Caco-2 (cell line): ENCODE data around the gene GP1BA. TPM values are rescaled to one million over a fixed set of nuclear protein-coding genes. Genes with fewer than 3 reads are reported as not detected.
A peak's percentile ranks its signal among the peaks of the same experiment; 100 is the strongest.

ENCODE experiments used
- BruUV-seq: library from RNA; stranded (reverse); fragments of 400-500 nt; replicated peaks from 2 replicates; lab custom pipeline; 2021; lab: Mats Ljungman, UMichigan
- CTCF ChIA-PET: fragments of 300-600 bp; sonication (Branson Sonifier 250); formaldehyde crosslinking; loops from one replicate; lab custom pipeline; 2022; ENCODE audit warnings: antibody characterized with exemption; lab: Charles Lee
- POLR2A ChIA-PET: fragments of 300-600 bp; sonication (Branson Sonifier 250); formaldehyde crosslinking; loops from one replicate; lab custom pipeline; 2022; ENCODE audit warnings: antibody characterized with exemption; lab: Charles Lee
- DNase-seq, 2 experiments: peaks; one replicate each; pipeline versions ENCODE4 v3.0.0 to v3.0.0-alpha.2; 2020 to 2022
- H3K27me3 ChIP-seq: replicated peaks from 2 replicates; pipeline ENCODE4 v1.6.0; 2011; ENCODE audit warnings: low read length; ENCODE audit not compliant: control insufficient read depth, insufficient read depth
- H3K36me3 ChIP-seq: 2 replicates; pipeline ENCODE4 v1.5.1; 2011; ENCODE audit warnings: low read length; ENCODE audit not compliant: control insufficient read depth, insufficient read depth
- H3K4me1 ChIP-seq: fragments of 250-450 bp; sonication (Bioruptor Pico); 2 replicates; pipeline ENCODE4 v1.5.1; 2020; ENCODE audit warnings: mild to moderate bottlenecking
- H3K4me3 ChIP-seq: 2 replicates; pipeline ENCODE4 v1.5.1; 2011; ENCODE audit warnings: low read depth, mild to moderate bottlenecking, control low read depth, low read length
- H3K9me3 ChIP-seq: fragments of 250-450 bp; sonication (Bioruptor Pico); 2 replicates; pipeline ENCODE4 v1.5.1; 2020; ENCODE audit warnings: mild to moderate bottlenecking, moderate library complexity
- H3K27ac Mint-ChIP-seq: one replicate; pipeline ENCODE4 v1.8.0; 2022; ENCODE audit warnings: mixed read lengths; ENCODE audit not compliant: unreplicated experiment
- H3K27me3 Mint-ChIP-seq: one replicate; pipeline ENCODE4 v1.8.0; 2022; ENCODE audit warnings: mixed read lengths; ENCODE audit not compliant: insufficient read depth, unreplicated experiment
- H3K36me3 Mint-ChIP-seq: one replicate; pipeline ENCODE4 v1.8.0; 2022; ENCODE audit warnings: mild to moderate bottlenecking, mixed read lengths; ENCODE audit not compliant: insufficient read depth, unreplicated experiment
- H3K4me1 Mint-ChIP-seq: one replicate; pipeline ENCODE4 v1.8.0; 2022; ENCODE audit warnings: low read depth, mixed read lengths; ENCODE audit not compliant: unreplicated experiment
- H3K4me3 Mint-ChIP-seq: one replicate; pipeline ENCODE4 v1.8.0; 2022; ENCODE audit warnings: mild to moderate bottlenecking, moderate library complexity, mixed read lengths; ENCODE audit not compliant: unreplicated experiment
- H3K9me3 Mint-ChIP-seq: one replicate; pipeline ENCODE4 v1.8.0; 2022; ENCODE audit warnings: mixed read lengths; ENCODE audit not compliant: unreplicated experiment
- intact Hi-C: fragments of 100-400 bp; cut with micrococcal nuclease; formaldehyde crosslinking; loops from one replicate; pipeline ENCODE4 v1.10.0; 2022; ENCODE audit not compliant: unreplicated experiment
- total RNA-seq: library from RNA; stranded (reverse); gene quantifications from 2 replicates; pipeline ENCODE4 v1.2.3, GENCODE V29; 2022
- TF ChIP-seq, protein P1 (sequence below), 2 experiments: fragments of 200-600 bp in 1 of 2; IDR thresholded peaks; 1 replicate in 1 of 2; 2 replicates in 1 of 2; pipeline versions ENCODE4 v1.5.1 to v1.8.0; 2011 to 2022; ENCODE audit warnings: antibody characterized with exemption in 1 of 2, control low read depth in 1 of 2, inconsistent platforms in 1 of 2, low read depth in 1 of 2, low read length in 1 of 2, mild to moderate bottlenecking in 1 of 2, moderate library complexity in 1 of 2; ENCODE audit not compliant: insufficient read depth in 1 of 2, severe bottlenecking in 1 of 2, unreplicated experiment in 1 of 2

The GP1BA gene
- total RNA-seq, 1 experiment from 2014 or later: not detected

DNA sequence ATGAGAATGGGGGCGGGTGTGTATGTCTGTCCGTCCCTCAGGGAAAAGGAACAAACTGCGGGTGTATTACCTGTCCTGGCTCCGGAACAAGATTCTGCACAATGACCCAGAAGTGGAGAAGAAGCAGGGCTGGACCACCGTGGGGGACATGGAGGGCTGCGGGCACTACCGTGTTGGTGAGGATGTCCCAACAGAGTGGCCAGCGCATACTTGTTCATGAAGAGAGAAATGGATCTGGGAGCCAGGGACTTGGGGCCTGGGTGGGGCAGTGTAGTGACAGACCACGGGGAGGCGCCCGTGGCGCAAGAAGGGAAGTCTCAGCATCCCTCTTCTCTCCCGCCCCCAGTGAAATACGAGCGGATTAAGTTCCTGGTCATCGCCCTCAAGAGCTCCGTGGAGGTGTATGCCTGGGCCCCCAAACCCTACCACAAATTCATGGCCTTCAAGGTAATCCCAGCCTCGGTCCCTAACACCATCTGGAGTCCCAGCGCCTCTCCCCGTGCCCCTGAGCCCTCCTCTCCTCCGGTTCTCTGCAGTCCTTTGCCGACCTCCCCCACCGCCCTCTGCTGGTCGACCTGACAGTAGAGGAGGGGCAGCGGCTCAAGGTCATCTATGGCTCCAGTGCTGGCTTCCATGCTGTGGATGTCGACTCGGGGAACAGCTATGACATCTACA lies 36.3 kb upstream of the GP1BA start:
- no peak overlapping the region for H3K4me3 Mint-ChIP-seq
- Histone ChIP-seq H3K27me3 (no peaks in the 10 kb centered on the region), H3K4me3 (no peak overlapping the region), H3K36me3 (no peaks in the 10 kb centered on the region), H3K4me1 (no peaks in the 10 kb centered on the region), H3K9me3 (no peaks in the 10 kb centered on the region)
- H3K36me3 Mint-ChIP-seq: peaks cover 9% of the 10 kb centered on the region
- no peak overlapping the region for H3K27ac Mint-ChIP-seq
- H3K4me1 Mint-ChIP-seq: no peaks in the 10 kb centered on the region
- no peak for DNase-seq
- CTCF ChIA-PET: interaction anchor here (0.9 kb wide), 1 partner anchor 44 kb away, joined by 3 read pairs; the partner anchor contains the start of genes RNF167 and SLC25A11
- TSS peak; percentile 47 for BruUV-seq
- H3K27me3 Mint-ChIP-seq: no peaks in the 10 kb centered on the region
- TF ChIP-seq, protein P1, sequence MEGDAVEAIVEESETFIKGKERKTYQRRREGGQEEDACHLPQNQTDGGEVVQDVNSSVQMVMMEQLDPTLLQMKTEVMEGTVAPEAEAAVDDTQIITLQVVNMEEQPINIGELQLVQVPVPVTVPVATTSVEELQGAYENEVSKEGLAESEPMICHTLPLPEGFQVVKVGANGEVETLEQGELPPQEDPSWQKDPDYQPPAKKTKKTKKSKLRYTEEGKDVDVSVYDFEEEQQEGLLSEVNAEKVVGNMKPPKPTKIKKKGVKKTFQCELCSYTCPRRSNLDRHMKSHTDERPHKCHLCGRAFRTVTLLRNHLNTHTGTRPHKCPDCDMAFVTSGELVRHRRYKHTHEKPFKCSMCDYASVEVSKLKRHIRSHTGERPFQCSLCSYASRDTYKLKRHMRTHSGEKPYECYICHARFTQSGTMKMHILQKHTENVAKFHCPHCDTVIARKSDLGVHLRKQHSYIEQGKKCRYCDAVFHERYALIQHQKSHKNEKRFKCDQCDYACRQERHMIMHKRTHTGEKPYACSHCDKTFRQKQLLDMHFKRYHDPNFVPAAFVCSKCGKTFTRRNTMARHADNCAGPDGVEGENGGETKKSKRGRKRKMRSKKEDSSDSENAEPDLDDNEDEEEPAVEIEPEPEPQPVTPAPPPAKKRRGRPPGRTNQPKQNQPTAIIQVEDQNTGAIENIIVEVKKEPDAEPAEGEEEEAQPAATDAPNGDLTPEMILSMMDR (IDR thresholded peaks at IDR 0.05; ENCODE audit: insufficient read depth in 1 of 2, low read depth in 1 of 2, low read length in 1 of 2, severe bottlenecking in 1 of 2, unreplicated experiment in 1 of 2): peak in 1 of 2 experiments; percentile 6
- no peaks in the 10 kb centered on the region for H3K9me3 Mint-ChIP-seq
- POLR2A ChIA-PET: no interaction called here
- intact Hi-C loops: no loop called here

DNA sequence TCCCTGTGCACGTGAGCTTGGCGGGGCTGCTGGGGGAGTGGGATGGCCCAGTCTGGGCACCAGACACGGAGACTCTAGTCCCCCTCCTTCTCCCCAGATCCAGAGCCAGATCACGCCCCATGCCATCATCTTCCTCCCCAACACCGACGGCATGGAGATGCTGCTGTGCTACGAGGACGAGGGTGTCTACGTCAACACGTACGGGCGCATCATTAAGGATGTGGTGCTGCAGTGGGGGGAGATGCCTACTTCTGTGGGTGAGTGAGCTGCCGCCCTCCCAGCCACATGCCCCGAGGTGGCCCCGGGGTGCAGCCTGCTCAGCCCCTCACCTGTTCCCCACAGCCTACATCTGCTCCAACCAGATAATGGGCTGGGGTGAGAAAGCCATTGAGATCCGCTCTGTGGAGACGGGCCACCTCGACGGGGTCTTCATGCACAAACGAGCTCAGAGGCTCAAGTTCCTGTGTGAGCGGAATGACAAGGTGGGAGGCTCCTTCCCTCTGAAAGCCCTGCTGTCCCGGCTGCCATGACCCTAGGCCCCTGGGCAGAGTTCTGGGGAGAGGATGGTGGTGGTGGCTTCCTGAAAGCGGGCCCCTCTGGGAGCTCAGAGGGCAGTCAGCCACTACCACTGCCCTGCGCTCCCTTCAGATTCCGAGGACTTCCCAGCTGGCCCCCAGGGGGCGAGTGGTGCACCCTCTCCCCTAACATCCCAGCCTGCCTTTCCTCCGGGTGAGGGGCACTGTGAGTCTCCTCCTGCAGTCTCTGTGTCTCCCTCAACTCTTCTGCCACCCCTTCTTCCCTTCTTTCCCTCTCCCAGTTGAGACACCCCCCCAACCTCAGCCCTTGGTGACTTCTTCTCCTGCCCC lies 35.5 kb upstream of the GP1BA start:
- no peak overlapping the region for H3K27ac Mint-ChIP-seq

More for the DNA sequence above, 35.5 kb upstream of the GP1BA start:
- Histone ChIP-seq H3K4me3 (no peak overlapping the region), H3K27me3 (no peaks in the 10 kb centered on the region), H3K4me1 (no peaks in the 10 kb centered on the region), H3K36me3 (no peaks in the 10 kb centered on the region), H3K9me3 (no peaks in the 10 kb centered on the region)
- POLR2A ChIA-PET: no interaction called here
- TF ChIP-seq, protein P1 (IDR thresholded peaks at IDR 0.05; ENCODE audit: insufficient read depth in 1 of 2, low read depth in 1 of 2, low read length in 1 of 2, severe bottlenecking in 1 of 2, unreplicated experiment in 1 of 2): peak in 1 of 2 experiments; percentile 3
- no peak for DNase-seq
- Mint-ChIP-seq H3K36me3 (peaks cover 12% of the 10 kb centered on the region), H3K27me3 (no peaks in the 10 kb centered on the region), H3K4me1 (no peaks in the 10 kb centered on the region), H3K9me3 (no peaks in the 10 kb centered on the region), H3K4me3 (no peak overlapping the region)
- intact Hi-C loops: no loop called here
- BruUV-seq: no TSS peak
- CTCF ChIA-PET: interaction anchor here (0.9 kb wide), 1 partner anchor 43 kb away, joined by 3 read pairs; the partner anchor contains the start of genes RNF167 and SLC25A11
